Measurements from ENCODE around the gene CA12.

Gene CA12

DNA sequence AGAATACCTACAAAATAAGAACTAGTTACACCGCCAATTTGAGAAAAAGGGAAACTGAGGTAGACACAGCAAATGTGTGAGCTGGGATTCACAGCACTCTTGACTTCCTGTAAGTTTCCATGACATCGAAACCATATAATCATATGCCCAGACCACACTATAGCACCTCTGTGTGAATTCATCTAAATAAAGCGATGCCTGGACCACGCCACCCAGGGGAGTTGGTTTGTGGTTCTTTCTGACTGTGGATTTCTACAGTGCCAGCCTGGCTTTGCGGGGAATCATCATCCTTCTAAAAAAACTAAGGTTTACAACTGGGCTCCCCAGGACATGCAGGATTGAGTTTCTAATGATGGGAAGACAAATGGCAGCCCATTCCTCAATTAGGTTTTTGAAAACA lies 23.5 kb upstream of the CA12 start:
- H3K4me3 ChIP-seq: no peak overlapping the region
- no peak overlapping the region for H3K27ac ChIP-seq
- no peaks in the 10 kb centered on the region for H3K36me3 ChIP-seq (ENCODE audit: insufficient read depth, low read length)
- H3K9me3 ChIP-seq (ENCODE audit: low read depth, low read length): no peaks in the 10 kb centered on the region
- no peak for DNase-seq (ENCODE audit: low read depth, low spot score)
- no peak overlapping the region for H3K9ac ChIP-seq (ENCODE audit: insufficient read length)
- TF ChIP-seq POLR2AphosphoS5 (IDR thresholded peaks at IDR 0.05; ENCODE audit: borderline replicate concordance, low read depth, low read length) (no peak), EZH2 (IDR thresholded peaks at IDR 0.05) (no peak), FOXP2 (optimal IDR thresholded peaks at IDR 0.05; ENCODE audit: control extremely low read depth, extremely low read length, insufficient read depth) (no peak)

DNA sequence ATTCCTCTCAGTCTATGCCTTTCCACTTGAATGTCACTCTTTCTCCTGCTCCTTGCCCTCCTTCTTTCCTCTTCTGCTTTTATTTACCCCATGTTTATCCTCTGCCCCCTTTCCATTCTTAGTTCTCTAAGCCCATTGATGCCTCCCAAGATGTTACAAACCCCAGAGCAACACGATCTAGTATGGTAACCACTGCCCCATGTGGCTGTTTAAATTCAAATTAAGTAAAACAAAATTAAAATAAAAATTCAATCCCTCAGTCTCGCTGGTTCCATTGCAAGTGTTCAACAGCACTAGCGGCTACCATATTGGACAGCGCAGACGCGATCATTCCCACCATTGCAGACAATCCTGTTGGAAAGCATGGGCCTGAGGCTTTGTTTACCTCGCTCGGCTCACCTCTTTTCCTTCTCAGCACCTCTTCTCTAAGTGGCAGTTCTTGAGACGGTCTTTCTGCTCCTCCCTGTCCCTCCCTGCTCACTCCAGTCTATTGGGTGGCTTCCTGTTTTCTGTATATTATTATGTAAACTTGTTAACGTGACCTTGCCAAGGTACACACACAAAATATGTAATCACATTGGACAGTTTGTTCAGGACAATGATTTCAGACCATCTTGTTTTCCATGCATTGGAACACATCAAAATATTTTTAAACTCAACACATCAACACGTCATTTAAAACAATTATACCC lies 21.8 kb upstream of the CA12 start:
- no peak for TF ChIP-seq EZH2 (IDR thresholded peaks at IDR 0.05)
- no peak for TF ChIP-seq FOXP2 (optimal IDR thresholded peaks at IDR 0.05; ENCODE audit: control extremely low read depth, extremely low read length, insufficient read depth)
- TF ChIP-seq POLR2AphosphoS5 (IDR thresholded peaks at IDR 0.05; ENCODE audit: borderline replicate concordance, low read depth, low read length): no peak
- H3K9ac ChIP-seq (ENCODE audit: insufficient read length): no peak overlapping the region
- no peaks in the 10 kb centered on the region for H3K9me3 ChIP-seq (ENCODE audit: low read depth, low read length)
- H3K27ac ChIP-seq: no peak overlapping the region
- DNase-seq (ENCODE audit: low read depth, low spot score): no peak
- no peak overlapping the region for H3K4me3 ChIP-seq
- no peaks in the 10 kb centered on the region for H3K36me3 ChIP-seq (ENCODE audit: insufficient read depth, low read length)

DNA sequence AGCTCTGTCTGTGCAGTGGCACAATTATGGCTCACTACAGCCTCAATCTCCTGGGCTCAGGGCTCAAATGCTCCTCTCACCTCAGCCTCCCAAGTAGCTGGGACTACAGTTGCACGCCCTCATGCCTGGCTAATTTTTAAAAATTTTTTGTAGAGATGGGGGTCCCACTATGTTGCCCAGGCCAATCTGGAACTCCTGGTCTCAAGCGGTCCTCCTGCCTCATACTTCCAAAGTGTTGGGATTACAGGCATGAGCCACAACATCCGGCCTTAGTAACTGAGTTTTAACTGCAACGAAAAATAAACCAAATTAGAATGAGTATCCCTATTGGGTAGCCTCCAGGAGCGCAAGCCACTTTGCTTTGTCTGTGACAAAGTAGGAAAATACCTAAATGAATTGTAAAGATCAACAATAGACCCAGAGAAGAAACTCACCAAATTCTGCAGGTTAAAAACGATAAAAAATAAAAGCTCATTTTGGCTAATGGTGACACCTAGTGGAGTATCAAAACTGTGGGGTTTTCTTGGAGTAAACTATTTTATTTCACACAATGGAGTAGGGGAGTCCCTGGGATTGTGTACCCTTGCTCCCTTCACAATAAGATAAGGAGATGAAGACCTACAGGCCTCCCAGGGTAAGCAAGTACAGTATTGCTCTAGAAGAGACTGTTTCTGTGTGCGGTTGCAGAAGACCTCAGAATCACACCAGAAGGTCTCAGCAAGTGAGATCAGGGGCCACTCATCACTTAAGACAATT lies 21.0 kb upstream of the CA12 start:
- Histone ChIP-seq H3K36me3 (ENCODE audit: insufficient read depth, low read length) (no peaks in the 10 kb centered on the region), H3K27ac (no peak overlapping the region), H3K4me3 (no peak overlapping the region), H3K9ac (ENCODE audit: insufficient read length) (no peak overlapping the region), H3K9me3 (ENCODE audit: low read depth, low read length) (no peaks in the 10 kb centered on the region)
- TF ChIP-seq FOXP2 (optimal IDR thresholded peaks at IDR 0.05; ENCODE audit: control extremely low read depth, extremely low read length, insufficient read depth): no peak
- peak; percentile 20 for DNase-seq (ENCODE audit: low read depth, low spot score)

DNA sequence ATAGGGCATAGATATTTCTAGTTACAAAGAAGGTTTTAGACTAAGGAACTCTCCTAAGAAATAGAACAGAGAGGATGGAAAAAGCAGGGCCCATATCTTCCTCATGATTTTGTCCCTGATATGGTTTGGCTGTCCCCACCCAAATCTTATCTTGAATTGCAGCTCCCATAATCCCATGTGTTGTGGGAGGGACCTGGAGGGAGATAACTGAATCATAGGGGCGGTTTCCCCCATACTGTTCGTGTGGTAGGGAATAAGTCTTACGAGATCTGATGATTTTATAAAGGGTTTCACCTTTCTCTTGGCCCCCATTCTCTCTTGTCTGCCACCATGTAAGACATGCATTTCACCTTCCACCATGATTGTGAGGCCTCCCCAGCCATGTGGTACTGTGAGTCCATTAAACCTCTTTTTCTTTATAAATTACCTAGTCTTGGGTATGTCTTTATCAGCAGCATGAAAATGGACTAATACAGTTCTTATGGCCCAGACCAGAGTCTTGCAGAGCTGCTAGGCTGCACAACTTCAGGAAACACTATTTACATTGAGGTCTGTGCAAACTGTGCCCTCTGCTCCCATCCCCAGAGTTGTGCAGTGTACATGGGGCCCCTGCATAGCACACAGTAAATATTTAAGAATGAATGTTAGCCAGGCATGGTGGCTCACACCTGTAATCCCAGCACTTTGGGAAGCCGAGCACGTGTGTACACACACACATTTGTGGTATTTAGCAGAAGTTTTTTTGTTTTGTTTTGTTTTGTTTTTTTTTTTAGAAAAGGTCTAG lies 20.3 kb upstream of the CA12 start:
- H3K4me3 ChIP-seq: no peak overlapping the region
- no peak for TF ChIP-seq EZH2 (IDR thresholded peaks at IDR 0.05)
- TF ChIP-seq FOXP2 (optimal IDR thresholded peaks at IDR 0.05; ENCODE audit: control extremely low read depth, extremely low read length, insufficient read depth): no peak
- no peak for TF ChIP-seq POLR2AphosphoS5 (IDR thresholded peaks at IDR 0.05; ENCODE audit: borderline replicate concordance, low read depth, low read length)
- H3K27ac ChIP-seq: no peak overlapping the region
- no peak for DNase-seq (ENCODE audit: low read depth, low spot score)
- no peaks in the 10 kb centered on the region for H3K9me3 ChIP-seq (ENCODE audit: low read depth, low read length)
- H3K9ac ChIP-seq (ENCODE audit: insufficient read length): no peak overlapping the region
- no peaks in the 10 kb centered on the region for H3K36me3 ChIP-seq (ENCODE audit: insufficient read depth, low read length)

DNA sequence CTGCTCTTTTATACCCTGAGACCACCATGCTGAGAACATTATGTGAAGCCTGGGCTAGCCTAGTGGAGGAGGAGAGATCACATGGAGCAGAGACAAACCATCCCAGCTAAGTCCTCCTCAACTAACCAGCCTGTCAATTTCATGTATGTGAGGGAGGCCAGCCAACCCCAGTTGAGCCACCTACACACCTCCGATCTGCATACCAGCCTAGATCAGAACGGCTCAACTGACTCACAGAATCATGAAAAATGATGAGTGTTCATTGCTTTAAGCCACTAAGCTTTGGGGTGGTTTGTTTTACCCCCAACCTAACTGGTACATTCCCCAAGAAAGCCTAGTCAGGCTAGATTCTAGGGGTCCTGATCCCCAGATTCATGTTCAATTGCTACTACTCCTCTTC lies 19.4 kb upstream of the CA12 start:
- TF ChIP-seq EZH2 (IDR thresholded peaks at IDR 0.05): no peak
- TF ChIP-seq POLR2AphosphoS5 (IDR thresholded peaks at IDR 0.05; ENCODE audit: borderline replicate concordance, low read depth, low read length): no peak
- TF ChIP-seq FOXP2 (optimal IDR thresholded peaks at IDR 0.05; ENCODE audit: control extremely low read depth, extremely low read length, insufficient read depth): no peak
- H3K36me3 ChIP-seq (ENCODE audit: insufficient read depth, low read length): no peaks in the 10 kb centered on the region

DNA sequence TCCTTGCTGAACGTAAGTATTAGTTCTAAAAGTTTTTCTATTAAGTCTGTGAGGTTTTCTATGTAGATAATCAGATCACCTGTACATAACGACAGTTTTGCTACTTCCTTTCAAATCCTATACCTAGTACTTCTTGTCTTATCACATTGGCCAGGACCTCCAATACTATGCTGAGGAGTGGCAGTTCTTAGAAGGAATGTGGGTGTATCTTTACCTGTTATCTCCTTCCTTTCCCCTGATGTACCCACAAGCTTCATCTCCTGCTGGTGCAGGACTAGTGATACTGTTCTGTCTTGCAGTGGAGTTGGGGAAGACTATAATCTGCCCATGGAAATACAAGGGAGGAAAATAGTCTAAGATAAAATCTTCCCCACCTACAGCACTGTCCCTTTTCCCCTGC lies 16.8 kb upstream of the CA12 start:
- Histone ChIP-seq H3K9ac (ENCODE audit: insufficient read length) (no peak overlapping the region), H3K4me3 (no peak overlapping the region), H3K36me3 (ENCODE audit: insufficient read depth, low read length) (no peaks in the 10 kb centered on the region), H3K9me3 (ENCODE audit: low read depth, low read length) (no peaks in the 10 kb centered on the region), H3K27ac (no peak overlapping the region)
- no peak for DNase-seq (ENCODE audit: low read depth, low spot score)
- no peak for TF ChIP-seq FOXP2 (optimal IDR thresholded peaks at IDR 0.05; ENCODE audit: control extremely low read depth, extremely low read length, insufficient read depth)
- TF ChIP-seq EZH2 (IDR thresholded peaks at IDR 0.05): no peak
- TF ChIP-seq POLR2AphosphoS5 (IDR thresholded peaks at IDR 0.05; ENCODE audit: borderline replicate concordance, low read depth, low read length): no peak

More for the DNA sequence above, 19.4 kb upstream of the CA12 start:
- H3K27ac ChIP-seq: no peak overlapping the region
- no peak overlapping the region for H3K9ac ChIP-seq (ENCODE audit: insufficient read length)
- DNase-seq (ENCODE audit: low read depth, low spot score): no peak
- H3K9me3 ChIP-seq (ENCODE audit: low read depth, low read length): no peaks in the 10 kb centered on the region
- H3K4me3 ChIP-seq: no peak overlapping the region

DNA sequence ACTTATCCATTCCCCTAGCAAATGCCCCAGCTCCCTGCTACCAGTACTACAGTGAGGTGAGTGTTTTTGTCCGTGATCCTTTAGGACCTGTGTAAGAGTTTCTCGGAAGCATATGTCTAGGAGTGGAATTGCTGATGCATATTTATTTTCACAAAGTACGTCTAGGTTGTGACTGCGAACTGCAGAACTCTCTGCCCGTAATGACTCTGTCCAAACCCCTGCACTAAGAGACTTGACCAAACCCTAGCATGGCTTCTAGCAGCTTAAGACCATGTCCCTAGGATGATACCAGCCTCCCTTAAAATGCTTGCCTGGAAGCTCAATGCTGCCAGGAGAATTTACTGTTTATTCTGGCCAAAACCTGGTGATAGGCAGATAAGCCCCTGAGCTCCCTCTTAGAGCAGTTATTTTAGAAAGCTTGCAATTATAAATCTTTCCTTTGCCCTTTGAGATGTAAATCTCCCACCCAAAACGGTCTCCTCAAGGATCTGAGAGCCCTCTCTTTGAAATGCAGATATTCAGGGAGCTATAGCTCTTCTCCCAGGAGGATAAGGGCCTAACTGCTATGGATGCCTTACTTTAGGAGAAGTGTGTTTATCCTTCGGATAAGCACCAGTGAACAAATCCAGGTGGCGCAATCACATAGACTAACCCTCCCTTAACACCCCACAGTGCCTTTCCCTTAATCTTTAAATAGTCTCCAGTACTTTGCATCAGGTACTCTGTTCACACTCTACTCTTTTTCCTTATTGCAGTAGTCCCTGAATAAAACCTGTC lies 14.7 kb upstream of the CA12 start:
- H3K9me3 ChIP-seq (ENCODE audit: low read depth, low read length): no peaks in the 10 kb centered on the region
- no peaks in the 10 kb centered on the region for H3K36me3 ChIP-seq (ENCODE audit: insufficient read depth, low read length)
- H3K27ac ChIP-seq: no peak overlapping the region
- no peak overlapping the region for H3K4me3 ChIP-seq
- no peak for DNase-seq (ENCODE audit: low read depth, low spot score)
- H3K9ac ChIP-seq (ENCODE audit: insufficient read length): no peak overlapping the region
- TF ChIP-seq POLR2AphosphoS5 (IDR thresholded peaks at IDR 0.05; ENCODE audit: borderline replicate concordance, low read depth, low read length) (no peak), EZH2 (IDR thresholded peaks at IDR 0.05) (no peak), FOXP2 (optimal IDR thresholded peaks at IDR 0.05; ENCODE audit: control extremely low read depth, extremely low read length, insufficient read depth) (no peak)

DNA sequence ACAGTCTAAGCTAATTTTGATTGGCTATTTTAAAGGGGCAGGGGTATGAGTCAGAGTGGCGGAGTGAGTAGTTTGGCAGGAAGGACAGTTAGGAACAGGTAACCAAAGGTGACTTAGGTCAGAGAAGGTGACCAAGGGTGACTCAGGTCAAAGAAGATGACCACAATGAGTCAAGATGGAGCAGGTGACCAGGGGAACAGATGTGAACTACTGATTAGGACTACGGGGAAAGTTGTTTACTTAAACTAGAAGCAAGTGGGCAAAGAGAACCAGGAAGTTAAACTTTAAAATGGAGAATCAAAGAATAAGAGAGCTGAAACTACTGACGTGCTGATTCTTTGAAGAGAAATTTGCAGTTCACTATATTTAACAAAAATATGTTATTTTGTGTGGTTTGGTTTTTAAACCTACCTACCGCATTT lies 14.1 kb upstream of the CA12 start:
- Histone ChIP-seq H3K9ac (ENCODE audit: insufficient read length) (no peak overlapping the region), H3K27ac (no peak overlapping the region), H3K4me3 (no peak overlapping the region), H3K9me3 (ENCODE audit: low read depth, low read length) (no peaks in the 10 kb centered on the region), H3K36me3 (ENCODE audit: insufficient read depth, low read length) (no peaks in the 10 kb centered on the region)
- TF ChIP-seq EZH2 (IDR thresholded peaks at IDR 0.05) (no peak), FOXP2 (optimal IDR thresholded peaks at IDR 0.05; ENCODE audit: control extremely low read depth, extremely low read length, insufficient read depth) (no peak), POLR2AphosphoS5 (IDR thresholded peaks at IDR 0.05; ENCODE audit: borderline replicate concordance, low read depth, low read length) (no peak)
- DNase-seq (ENCODE audit: low read depth, low spot score): no peak
